HG02840 (cell line): ENCODE measurements around the gene NPM1.
A peak's percentile ranks its signal among the peaks of the same experiment; 100 is the strongest.
"Not testable (repeated sequence)": the region's sequence is repeated elsewhere in the genome, so short reads cannot be mapped to it uniquely, and the experiment has no call there.

ENCODE experiments used
- ATAC-seq: cut with Tn5 transposase; IDR thresholded peaks from one replicate; pipeline ENCODE4 v1.9.1; 2021; ENCODE audit warnings: mild to moderate bottlenecking, moderate library complexity, moderate number of reproducible peaks; ENCODE audit not compliant: unreplicated experiment, low FRiP score

The NPM1 gene

DNA sequence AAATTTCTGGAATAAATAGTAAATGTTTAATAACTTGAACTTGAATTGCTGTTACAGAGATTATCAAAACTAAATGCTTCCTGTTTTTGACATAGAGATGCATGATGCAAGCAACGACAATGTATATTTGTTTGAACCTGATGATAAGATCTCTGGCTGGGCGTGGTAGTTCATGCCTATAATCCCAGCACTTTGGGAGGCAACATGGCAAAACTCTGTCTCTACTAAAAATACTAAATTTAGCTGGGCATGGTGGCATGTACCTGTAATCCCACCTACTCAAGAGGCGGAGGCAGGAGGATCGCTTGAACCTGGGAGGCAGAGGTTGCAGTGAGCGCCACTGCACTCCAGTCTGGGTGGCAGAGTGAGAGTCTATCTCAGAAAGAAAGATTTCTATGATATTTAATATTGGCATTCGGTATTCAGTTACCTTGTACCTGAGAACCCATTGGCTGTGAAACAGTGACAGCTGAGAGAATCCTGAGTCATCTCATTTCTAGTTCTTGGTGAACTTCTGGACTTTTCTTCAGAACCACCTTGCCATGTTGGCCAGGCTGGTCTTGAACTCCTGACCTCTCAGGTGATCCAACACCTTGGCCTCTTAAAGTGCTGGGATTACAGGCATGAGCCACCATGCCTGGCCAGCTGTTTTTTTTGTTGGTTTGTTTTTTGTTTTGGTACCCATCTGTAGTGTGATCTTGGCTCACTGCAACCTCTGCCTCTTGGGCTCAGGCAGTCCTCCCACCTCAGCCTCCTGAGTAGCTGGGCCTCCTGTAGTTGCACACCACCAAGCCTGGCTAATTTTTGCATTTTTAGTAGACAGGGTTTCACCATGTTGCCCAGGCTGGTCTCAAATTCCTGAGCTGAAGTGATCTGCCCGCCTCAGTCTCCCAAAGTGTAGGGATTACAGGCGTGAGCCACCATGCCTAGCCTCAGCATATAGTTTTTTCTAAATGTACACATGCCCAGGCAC, 21.8 kb downstream of the NPM1 start:
- ATAC-seq = no peak

DNA sequence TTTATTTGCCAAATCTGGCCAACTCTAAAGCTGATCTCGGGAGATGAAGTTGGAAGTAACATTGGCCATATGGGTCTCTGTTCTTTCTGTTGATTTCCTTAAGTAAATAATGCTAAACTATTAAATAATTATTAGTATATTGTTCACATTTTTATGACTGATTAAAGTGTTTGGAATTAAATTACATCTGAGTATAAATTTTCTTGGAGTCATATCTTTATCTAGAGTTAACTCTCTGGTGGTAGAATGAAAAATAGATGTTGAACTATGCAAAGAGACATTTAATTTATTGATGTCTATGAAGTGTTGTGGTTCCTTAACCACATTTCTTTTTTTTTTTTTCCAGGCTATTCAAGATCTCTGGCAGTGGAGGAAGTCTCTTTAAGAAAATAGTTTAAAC, 22.5 kb downstream of the NPM1 start:
- no peak for ATAC-seq

DNA sequence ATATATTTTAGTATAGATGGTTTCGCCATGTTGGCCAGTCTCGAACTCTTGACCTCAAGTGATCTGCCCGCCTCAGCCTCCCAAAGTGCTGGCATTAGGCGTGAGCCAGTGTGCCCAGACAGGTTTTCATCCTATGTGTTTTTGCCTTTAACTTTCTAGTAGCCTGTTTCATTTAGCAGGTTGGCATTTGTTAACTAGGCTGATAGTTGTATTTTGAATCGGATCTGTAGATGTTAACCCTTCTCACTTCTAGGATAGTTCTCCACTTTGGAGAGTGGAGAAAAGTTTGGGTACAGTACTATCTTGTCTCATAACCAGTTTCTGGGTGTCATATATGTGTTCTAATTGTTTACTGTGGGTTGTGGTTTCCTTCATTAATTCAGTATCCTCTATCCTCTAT, 24.5 kb downstream of the NPM1 start:
- ATAC-seq = no peak

DNA sequence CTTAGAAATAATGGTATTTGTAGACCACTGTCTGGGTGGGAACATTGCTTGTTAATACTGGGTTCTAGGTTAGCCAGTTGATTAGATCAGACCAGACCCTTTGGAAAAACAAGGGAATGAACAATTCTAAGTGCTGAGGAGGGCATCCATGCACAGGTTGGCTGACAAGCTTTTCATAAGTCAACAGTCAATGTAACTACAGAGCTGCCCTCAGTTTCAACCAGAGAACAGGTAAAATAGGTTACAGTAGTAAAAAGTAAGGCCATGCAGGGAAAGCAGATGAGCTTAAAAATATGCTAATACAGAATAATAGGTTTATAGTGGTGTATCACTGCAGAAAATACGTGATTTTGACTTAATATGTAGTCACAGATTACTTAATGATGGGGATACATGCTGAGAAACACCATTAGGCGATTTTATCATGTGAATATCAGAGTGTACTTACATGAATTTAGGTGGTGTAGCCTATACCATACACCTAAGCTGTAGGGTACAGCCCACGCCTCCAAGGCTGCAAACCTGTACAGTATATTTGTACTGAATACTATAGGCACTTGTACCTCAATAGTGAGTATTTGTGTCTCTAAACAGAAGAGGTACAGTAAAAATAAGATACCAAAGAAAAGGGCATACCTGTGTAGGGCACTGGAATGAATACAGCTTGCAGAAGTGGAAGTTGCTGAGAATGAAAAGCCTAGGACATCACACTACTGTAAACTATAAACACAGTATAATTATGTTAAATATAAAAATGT, 25.7 kb downstream of the NPM1 start:
- ATAC-seq = no peak

DNA sequence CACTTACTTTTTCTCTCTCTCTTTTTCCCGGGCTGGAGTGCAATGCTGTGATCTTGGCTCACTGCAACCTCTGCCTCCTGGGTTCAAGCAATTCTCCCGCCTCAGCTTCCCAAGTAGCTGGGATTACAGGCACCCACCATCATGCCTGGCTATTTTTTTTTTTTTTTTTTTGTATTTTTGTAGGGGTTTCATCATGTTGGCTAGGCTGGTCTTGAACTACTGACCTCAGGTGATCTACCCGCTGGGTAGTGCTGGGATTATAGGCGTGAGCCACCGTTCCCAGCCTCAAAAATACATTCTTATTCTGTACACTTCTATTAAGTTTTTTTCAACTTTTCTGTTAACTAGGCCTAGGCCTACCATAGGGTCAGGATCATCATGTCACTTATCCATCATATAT, 26.3 kb downstream of the NPM1 start:
- not testable (repeated sequence) for ATAC-seq

DNA sequence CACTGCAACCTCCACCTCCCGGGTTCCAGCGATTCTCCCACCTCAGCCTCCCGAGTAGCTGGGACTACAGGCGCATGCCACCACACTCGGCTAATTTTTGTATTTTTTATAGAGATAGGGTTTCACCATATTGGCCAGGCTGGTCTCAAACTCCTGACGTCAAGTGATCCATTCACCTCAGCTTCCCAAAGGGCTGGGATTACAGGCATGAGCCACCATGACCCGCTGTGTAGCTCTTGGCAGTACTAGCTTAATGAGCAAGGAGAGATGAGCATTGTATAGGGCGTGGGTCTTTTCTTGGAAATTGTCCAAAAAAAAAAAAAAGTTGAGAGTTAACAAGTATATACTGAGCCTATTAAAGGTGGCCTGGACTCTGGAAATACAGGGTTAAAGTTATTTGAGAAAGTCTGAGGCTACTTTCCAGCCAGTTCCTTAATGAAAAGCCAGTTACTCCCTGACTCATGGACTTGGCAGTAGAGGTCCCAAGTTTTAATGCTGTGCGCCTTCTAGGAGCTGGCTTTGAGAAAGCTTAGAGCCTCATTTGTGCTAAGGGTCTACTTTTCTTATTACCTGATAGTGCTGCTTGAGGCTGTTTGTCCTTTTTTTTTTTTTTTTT, 27.6 kb downstream of the NPM1 start:
- no peak for ATAC-seq

DNA sequence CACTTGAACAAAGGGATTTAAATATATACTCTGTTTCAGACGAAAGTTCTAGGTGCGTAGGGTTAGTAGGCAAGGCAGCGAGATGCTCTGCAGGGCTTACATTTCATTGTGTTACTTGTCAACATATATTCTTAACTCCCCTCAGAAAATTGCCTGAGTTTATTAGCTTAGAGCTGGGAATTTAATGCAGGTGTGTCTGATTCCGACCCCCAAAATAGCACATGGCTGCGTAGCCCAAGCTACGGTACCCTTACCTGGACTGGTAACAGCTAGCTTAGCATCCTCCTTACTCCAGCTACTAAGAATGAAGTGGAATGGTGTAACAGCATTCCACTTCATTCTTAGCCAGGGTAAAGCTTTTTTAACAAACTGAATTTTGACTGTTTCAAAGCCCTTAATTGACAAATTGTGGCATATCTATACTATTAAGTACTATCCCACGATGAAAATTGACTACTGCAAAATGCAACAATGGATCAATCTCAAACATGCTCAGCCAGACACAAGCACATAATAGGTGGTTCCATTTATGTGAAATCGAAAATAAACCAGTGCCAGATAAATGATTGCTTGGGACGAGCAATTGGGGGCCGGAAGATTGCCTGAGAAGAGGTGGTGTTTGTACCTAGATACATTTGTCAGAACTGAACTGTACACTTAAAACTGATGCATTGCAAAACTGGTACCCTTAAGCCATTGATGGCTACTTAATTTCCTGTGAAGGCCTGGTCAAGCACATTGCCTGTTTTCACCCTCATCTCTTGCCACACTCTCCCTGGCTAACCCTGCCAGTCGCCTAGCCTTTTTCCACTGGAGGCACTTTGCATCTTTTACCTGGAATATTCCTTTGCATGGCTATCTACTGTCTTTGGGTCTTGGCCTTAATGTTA, 28.8 kb downstream of the NPM1 start:
- no peak for ATAC-seq

DNA sequence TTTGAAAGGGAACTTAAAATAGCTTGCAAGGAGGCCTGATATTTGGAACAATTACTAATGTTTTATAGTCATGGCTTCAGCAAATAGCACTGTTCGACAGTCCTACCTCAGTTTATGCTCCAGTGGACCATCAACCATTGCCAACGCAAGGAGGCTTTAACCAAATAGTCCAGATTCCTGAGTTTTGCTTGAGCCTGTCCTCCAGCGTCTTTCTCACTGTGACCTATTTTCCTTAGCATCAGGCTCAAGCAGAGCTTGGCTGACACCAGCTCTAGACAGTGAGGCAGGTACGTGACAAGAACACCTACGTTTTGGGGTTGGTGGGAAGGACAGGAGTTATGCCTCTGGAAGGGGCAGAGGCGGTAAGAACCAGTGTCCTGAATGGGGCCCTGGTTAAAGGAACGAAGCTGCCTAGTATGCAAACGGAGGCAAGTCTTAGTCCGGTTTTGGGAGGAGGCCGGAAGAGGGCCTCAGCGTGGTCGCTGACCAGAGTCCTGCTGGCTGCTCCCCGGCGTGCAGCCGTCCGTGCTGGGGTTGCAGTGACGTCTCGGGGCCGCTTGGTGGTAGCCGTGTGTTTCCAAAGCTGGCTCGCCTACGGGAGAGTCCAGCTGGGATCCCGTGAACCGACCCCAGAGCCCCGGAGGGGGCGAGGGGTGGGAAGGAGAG, 30.8 kb downstream of the NPM1 start:
- ATAC-seq = peak; percentile 58

DNA sequence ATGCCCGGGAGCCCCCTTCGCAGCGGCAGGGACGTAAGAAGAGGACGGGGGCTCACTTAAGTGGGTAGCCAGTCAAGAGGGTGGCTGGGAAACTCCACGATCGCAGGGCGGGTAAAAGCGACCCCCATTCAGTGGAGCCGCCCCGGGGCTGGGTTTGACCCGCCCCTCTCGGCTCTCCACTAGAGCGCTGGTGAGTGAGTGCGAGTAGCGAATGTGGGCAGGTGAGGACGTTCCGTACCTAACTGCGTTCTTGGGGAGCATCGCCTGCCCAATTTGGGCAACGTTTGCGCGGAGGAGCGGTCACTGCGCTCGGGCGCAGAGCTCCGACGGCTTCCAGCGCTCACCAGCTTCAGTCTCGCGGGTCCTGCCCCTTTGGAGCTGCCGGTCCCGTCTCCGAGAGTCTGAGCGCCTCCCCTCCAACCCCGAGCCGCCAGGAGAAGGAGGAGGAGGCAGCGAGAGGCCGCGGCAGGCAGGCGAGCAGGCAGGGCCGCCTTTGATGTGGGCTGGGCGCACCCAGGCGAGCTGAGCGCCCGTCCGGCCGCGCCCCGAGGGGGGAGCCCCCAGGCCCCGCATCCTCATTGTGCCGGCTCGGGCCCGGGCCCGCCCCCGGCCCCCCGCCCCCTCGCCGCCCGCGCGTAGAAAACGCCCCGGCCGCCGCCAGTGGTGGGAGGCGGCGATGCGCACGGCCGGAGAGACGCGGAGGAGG, 31.5 kb downstream of the NPM1 start, which contains the start of gene FGF18:
FGF18 (plus strand) TSS at position 666 of the 706 bp plus-strand sequence. CDS start 553 bp downstream, outside the sequence.
- ATAC-seq = peak; percentile 53

DNA sequence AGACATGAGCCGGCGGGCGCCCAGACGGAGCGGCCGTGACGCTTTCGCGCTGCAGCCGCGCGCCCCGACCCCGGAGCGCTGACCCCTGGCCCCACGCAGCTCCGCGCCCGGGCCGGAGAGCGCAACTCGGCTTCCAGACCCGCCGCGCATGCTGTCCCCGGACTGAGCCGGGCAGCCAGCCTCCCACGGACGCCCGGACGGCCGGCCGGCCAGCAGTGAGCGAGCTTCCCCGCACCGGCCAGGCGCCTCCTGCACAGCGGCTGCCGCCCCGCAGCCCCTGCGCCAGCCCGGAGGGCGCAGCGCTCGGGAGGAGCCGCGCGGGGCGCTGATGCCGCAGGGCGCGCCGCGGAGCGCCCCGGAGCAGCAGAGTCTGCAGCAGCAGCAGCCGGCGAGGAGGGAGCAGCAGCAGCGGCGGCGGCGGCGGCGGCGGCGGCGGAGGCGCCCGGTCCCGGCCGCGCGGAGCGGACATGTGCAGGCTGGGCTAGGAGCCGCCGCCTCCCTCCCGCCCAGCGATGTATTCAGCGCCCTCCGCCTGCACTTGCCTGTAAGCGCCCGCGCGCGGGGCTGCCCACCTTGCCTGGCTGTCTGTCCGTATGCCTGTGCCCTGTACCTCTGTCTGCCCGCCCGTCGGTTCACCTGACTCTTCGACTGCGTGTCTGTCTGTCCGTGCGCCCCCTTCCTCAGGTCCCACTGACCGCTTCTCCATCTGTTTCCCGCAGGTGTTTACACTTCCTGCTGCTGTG, 32.2 kb downstream of the NPM1 start:
- peak; percentile 7 for ATAC-seq

DNA sequence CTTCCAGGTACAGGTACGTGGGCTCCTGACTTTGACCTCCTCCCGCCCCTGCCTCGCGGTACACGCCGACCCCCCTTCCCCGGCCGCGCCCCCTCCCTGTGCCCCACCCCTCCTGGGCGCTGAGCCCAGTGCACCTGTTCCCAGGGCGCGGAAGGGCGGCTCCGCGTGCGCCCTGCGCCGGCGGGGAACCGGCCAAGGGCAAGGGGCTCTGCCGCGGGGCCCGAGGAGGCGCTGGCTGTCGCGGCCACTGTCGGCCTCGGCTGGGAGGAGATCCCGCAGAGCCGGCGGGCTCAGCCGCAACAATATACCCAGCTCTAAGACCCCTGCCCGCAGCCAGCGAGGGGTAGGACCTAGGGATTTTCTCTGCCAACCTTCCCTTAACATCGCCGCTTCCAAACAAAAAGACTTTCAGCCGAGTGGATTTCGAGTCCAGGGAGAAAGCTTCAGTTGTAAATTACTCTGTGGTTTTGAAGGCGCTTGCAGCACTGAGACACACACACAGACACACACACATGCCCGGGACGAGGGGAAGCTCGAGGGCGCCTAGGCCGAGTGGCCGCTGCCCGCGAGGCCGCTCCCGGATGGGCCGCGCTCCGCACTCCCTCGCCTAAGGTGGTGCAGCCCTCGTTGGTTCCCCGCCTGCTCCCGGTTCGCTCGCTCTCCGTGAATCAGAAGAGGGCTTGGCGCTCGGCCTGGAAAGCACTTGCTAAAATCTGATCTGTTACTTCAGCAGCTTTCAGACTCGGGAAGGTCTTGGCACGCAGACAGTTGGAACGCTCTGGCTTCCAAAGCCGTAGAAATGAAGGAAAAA, 33.0 kb downstream of the NPM1 start:
- no peak for ATAC-seq

DNA sequence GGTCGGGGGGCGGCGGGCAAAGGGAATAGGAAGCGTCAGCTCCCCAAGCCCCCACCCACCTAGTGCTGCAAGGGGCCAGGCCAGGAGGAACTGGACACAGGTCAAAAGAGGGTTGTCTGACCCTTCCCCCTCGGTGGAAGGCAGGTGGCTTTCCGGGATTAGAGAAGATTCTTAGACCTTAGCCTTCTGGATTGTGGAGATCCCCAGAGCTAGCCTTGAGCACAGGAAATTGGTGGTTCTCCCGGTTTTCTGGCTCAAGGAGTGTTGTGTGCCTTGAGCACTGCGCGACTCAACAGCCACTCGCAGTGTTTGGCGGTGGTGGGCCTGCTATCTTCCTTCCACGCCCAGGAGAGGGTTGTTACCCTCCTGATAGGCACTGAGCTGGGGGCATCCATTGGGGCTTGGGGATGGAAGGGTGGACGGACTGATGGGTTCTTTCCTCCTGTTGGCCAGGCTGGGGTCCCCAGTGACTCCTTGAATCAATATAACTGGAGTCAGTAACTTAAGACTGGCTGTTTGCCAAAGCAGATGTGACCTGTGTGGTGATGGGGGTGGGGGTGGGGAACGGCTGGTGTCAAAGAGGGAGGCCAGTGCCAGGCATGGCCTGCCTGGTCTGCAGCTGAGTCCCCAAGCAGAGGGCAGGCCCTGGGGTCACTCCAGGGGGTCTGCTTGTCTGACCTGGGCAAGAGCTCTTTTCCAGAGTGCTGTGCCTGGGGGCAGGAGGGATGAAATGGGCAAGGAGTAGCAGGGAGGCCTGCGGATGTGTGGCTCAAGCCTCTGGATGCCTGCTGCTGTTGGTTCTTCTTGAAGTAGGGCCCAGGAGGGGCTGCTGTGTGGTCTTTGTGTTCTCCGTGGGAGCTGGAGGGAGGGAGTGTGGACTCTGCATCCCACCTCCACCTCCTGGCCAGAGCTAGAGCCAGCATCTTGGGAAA, 33.9 kb downstream of the NPM1 start:
- ATAC-seq = no peak

DNA sequence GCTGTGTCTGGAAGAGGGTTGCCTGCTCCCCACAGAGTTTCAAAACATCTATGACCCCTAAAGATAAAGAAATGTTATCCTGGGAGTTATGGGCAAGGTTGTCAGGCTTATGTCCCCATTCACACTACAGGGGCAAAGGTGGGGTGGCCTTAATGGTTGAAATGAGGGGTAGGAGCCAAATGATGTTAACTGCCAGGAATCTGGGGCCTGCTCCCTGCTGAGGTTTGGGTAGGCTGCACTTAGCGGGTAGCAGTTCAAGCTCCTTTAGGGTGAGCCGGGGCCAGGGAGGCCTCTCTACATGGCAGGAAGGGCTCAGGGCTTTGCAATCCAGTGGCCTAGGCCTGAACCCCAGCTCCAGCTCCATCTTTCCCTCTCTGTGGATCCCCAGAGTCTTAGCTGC, 34.8 kb downstream of the NPM1 start:
- ATAC-seq = no peak

DNA sequence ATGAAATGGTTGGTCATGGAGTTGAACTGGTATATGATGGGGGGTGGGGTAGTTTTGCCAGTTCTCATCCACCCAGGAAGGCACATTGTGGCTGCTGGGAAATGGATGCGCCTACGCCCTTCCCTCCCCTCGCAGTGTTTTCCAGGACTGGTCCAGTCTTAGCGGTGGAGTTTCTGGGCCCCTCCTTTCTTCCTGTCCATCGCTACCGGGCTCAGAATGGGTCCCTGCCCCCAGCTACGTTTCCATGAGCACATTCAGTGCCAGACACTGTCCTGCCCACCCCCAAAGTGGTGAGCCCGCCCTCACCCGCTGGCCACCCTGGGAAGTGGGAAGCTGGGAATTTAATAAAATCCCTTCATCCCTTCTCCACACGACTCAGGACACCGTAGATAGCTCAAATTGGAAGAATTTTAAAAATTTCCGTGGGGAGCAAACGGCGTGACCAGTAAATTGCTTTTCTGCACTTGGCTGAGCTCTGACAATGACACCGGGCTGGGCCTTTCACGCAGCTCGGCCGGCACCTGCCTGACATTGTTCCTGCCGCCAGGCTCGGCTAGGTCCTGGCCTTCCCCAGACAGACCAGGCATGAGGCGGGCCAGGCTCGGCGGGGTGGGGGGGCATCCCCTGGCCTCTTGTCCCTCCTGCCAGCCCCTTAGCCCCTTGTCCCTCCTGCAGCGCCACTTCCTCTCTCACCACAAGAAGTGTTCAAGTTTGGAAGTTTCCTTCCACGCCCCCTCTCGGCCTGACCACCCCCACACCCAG, 35.4 kb downstream of the NPM1 start:
- no peak for ATAC-seq

DNA sequence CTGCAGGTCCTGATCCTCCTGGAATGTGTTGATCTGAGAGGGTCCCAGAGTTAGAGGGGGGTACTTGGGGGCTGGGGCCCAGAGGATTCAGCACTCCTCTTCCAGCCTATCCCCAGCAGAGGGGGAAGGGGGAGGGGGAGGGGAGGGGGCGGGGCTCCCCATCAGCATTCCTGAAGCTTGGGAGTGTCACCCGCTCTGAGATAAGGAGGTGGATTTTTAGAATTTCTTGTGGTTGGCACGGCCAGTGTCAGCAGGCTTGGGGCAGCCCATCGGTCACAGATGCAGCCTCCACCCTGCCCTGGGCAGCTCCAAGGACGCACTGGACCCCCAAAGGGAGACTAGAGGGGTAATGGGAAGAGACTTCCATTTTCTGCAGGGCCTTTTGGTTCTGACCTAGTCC, 37.1 kb downstream of the NPM1 start:
- ATAC-seq = no peak
